Ovary (tissue), 9 donors: ENCODE results near the gene AP4B1. TPM values are rescaled to one million over a fixed set of nuclear protein-coding genes. Genes with fewer than 3 reads are reported as not detected.

ENCODE experiments used
- DNase-seq, 5 donors: peaks; one replicate each; pipeline ENCODE4 v3.0.0-alpha.2; 2019 to 2020
- H3K27ac ChIP-seq, 2 donors: fragments of 200-600 bp; one replicate each; pipeline versions ENCODE4 v1.5.1 to v1.8.0; 2019 to 2022
- H3K27me3 ChIP-seq: fragments of 200-600 bp; one replicate; pipeline ENCODE4 v1.8.0; 2022
- H3K36me3 ChIP-seq: fragments of 200-600 bp; sonication (generic); one replicate; pipeline ENCODE4 v1.5.1; 2019
- H3K4me1 ChIP-seq: one replicate; pipeline ENCODE4 v1.8.1; 2013; ENCODE audit warnings: mild to moderate bottlenecking, moderate library complexity; ENCODE audit not compliant: insufficient read depth
- H3K4me3 ChIP-seq: fragments of 200-600 bp; sonication (generic); one replicate; pipeline ENCODE4 v1.5.1; 2017
- H3K9me3 ChIP-seq, 2 donors: fragments of 200-600 bp in 1 of 2; sonication (generic) in 1 of 2; one replicate each; pipeline versions ENCODE4 v1.5.1 to v1.8.1; 2013 to 2019; ENCODE audit warnings: mild to moderate bottlenecking in 1 of 2, moderate library complexity in 1 of 2
- CTCF ChIP-seq, 3 donors: fragments of 450-650 bp in 2 of 3; fragments of 200-600 bp in 1 of 3; IDR thresholded peaks; one replicate each; pipeline versions ENCODE4 v1.5.1 to v1.8.0; 2016 to 2022; ENCODE audit warnings: antibody characterized with exemption in 3 of 3, mild to moderate bottlenecking in 1 of 3
- EP300 ChIP-seq: sonication (generic); formaldehyde crosslinking; IDR thresholded peaks from one replicate; pipeline ENCODE4 v1.6.1; 2017; ENCODE audit warnings: antibody characterized with exemption
- POLR2A ChIP-seq: fragments of 450-650 bp; IDR thresholded peaks from one replicate; pipeline ENCODE4 v1.6.1; 2017; ENCODE audit warnings: antibody characterized with exemption, mild to moderate bottlenecking, moderate library complexity
- WGBS, 3 donors: extraction: QIAGEN DNeasy Blood & Tissue Kit in 1 of 3; methylation state at CpG; one replicate each; pipeline versions ENCODE4 v1.1.5 to v1.1.7; 2013 to 2017; 5-methylcytosine and 5-hydroxymethylcytosine counted together
- intact Hi-C, 4 donors: fragments of 100-400 bp; cut with DNase I; formaldehyde crosslinking; loops; one replicate each; pipeline versions ENCODE4 v1.11.0 to v1.15.1; 2022 to 2023
- polyA plus RNA-seq, 2 donors: library from polyadenylated mRNA; stranded (reverse); fragments of 200-250 nt in 1 of 2; fragments of 350-450 nt in 1 of 2; fragmentation: Illumina TruSeq in 1 of 2; extraction: RNeasy Lipid Tissue Mini Kit (QIAGEN cat#74804) in 1 of 2; gene quantifications; one replicate each; pipeline ENCODE4 v1.2.3, GENCODE V29; 2013 to 2014
- total RNA-seq, 7 donors: library from RNA; depleted of rRNA in 2 of 7; stranded (reverse); fragments of >200 nt in 2 of 7; fragmentation: NEBNext Ultra II Directional in 3 of 7; extraction: Animal tissue kit (Norgen Biotek cat#: 25700) in 3 of 7; gene quantifications; one replicate each; pipeline versions ENCODE4 v1.1.0 to v1.2.4, GENCODE V29; 2016 to 2023
- donor health status: DM: no; HTN: no; CAD: no; lungs with moderate emphysema.
- donor health status: DM: no; HTN: no; CAD: no.
- donor health status: Bipolar disorder and iron deficiency.
- donor health status: DM: yes; HTN: yes; CAD: no.
- donor health status: DM: no; HTN: no; CAD: no.
- donor health status: DM: yes; HTN: yes; CAD: no.

Gene AP4B1
- total and polyA plus RNA-seq, 9 donors: 14.4 to 23.7 (median 16.9) TPM

DNA sequence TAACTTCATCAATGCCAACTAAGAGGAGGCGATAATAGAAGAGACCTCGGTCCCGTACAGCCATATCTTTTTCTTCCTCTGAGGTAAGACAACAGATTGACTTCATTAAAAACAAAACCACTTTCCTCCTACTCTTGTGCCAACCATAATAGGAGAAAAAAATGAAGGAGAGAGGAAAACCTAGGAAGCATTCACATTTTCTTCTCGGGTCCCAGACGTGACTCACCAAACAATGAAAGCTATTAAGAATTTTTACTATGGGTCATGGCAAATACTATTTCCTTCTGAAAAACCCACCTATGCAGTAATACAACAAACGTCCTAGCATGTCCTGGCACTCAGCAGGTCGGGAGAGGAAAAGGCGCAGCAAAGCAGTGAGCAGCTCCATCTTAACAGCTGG lies 8.6 kb downstream of the AP4B1 start:
- TF ChIP-seq CTCF (IDR thresholded peaks at IDR 0.05) (no peak), EP300 (no peak), POLR2A (no peak)
- Histone ChIP-seq H3K4me1 (no peaks in the 10 kb centered on the region), H3K9me3 (no peaks in the 10 kb centered on the region), H3K27ac (no peak overlapping the region), H3K4me3 (no peak overlapping the region), H3K36me3 (no peaks in the 10 kb centered on the region), H3K27me3 (no peaks in the 10 kb centered on the region)
- intact Hi-C loops: loop anchor here in 1 of 4 donors (10.0 kb wide), 1 partner anchor 51 kb away; no protein-coding TSS in a partner anchor
- 83 to 88% (median 86%) methylated on average over 8 of the region's 8 CpGs for WGBS, 3 donors
- no peak for DNase-seq

GRCh38 chr1:113895098-113895497 lies 9.5 kb downstream of the AP4B1 start:
- 52 to 60% (median 54%) methylated on average over 6 of the region's 6 CpGs for WGBS, 3 donors
- H3K36me3 ChIP-seq: no peaks in the 10 kb centered on the region

DNA sequence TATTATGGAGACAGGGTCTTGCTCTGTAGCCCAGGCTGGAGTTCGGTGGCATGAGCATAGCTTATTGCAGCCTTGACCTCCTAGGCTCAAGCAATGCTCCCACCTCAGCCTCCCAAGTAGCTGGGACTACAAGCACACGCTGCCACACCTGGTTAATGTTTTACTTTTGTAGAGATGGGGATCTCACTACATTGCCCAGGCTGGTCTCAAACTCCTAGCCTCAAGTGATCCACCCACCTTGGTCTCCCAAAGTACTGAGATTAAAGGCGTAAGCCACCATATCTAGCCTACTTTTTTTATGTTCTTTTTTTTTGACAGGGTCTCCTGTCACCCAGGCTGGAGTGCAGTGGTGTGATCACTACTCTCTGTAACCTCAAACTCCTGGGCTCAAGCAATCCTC lies 11.3 kb downstream of the AP4B1 start:
- intact Hi-C loops: loop anchor here in 1 of 4 donors (10.0 kb wide), 1 partner anchor 48 kb away; no protein-coding TSS in a partner anchor
- H3K4me3 ChIP-seq: no peak overlapping the region
- H3K4me1 ChIP-seq: no peaks in the 10 kb centered on the region
- H3K27ac ChIP-seq: no peak overlapping the region
- 79 to 90% (median 85%) methylated on average over 3 of the region's 3 CpGs for WGBS, 3 donors
- no peaks in the 10 kb centered on the region for H3K27me3 ChIP-seq
- DNase-seq: no peak
- H3K9me3 ChIP-seq: no peaks in the 10 kb centered on the region
- no peaks in the 10 kb centered on the region for H3K36me3 ChIP-seq
- TF ChIP-seq EP300 (no peak), CTCF (IDR thresholded peaks at IDR 0.05) (no peak), POLR2A (no peak)

More at GRCh38 chr1:113895098-113895497, 9.5 kb downstream of the AP4B1 start:
- Histone ChIP-seq H3K27me3 (no peaks in the 10 kb centered on the region), H3K27ac (no peak overlapping the region), H3K4me3 (no peak overlapping the region), H3K9me3 (no peaks in the 10 kb centered on the region), H3K4me1 (no peaks in the 10 kb centered on the region)
- DNase-seq: no peak
- intact Hi-C loops: loop anchor here in 1 of 4 donors (10.0 kb wide), 1 partner anchor 50 kb away; no protein-coding TSS in a partner anchor
- TF ChIP-seq EP300 (no peak), CTCF (IDR thresholded peaks at IDR 0.05) (no peak), POLR2A (no peak)

GRCh38 chr1:113891631-113892220 lies 12.9 kb downstream of the AP4B1 start:
- Histone ChIP-seq H3K4me1 (no peaks in the 10 kb centered on the region), H3K36me3 (no peaks in the 10 kb centered on the region), H3K9me3 (no peaks in the 10 kb centered on the region), H3K27me3 (no peaks in the 10 kb centered on the region), H3K27ac (no peak overlapping the region), H3K4me3 (no peak overlapping the region)
- WGBS, 3 donors: 88 to 94% (median 90%) methylated on average over 11 of the region's 11 CpGs
- TF ChIP-seq CTCF (IDR thresholded peaks at IDR 0.05) (no peak), EP300 (no peak), POLR2A (no peak)
- DNase-seq: no peak
- intact Hi-C loops: loop anchor here in 1 of 4 donors (10.0 kb wide), 1 partner anchor 47 kb away; no protein-coding TSS in a partner anchor
